ENCODE results near the gene ZFHX3. TPM values are rescaled to one million over a fixed set of nuclear protein-coding genes. Genes with fewer than 3 reads are reported as not detected.

ZFHX3 gene
- total RNA-seq, 1 experiment from 2014 or later, result 1.5 TPM

DNA sequence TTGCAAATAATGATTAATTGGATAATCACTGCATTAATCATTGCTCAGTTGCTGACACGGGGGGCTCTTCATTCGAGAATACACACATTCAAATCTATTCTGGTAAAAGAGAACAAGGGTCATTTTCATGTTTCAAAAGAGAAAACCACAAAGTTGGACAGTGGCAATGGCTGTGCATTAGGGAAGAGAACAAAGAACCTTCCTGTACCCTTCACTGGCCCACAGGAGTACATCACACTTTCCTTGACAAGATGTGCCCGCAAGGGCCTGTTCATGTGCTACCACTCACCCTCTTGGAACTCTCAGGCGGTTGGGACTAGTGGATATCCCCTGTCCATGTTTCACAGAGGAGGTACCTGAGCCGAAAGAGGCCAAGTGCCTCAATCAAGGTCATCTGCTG lies 223.2 kb downstream of the ZFHX3 start:
- TF ChIP-seq, protein P1, sequence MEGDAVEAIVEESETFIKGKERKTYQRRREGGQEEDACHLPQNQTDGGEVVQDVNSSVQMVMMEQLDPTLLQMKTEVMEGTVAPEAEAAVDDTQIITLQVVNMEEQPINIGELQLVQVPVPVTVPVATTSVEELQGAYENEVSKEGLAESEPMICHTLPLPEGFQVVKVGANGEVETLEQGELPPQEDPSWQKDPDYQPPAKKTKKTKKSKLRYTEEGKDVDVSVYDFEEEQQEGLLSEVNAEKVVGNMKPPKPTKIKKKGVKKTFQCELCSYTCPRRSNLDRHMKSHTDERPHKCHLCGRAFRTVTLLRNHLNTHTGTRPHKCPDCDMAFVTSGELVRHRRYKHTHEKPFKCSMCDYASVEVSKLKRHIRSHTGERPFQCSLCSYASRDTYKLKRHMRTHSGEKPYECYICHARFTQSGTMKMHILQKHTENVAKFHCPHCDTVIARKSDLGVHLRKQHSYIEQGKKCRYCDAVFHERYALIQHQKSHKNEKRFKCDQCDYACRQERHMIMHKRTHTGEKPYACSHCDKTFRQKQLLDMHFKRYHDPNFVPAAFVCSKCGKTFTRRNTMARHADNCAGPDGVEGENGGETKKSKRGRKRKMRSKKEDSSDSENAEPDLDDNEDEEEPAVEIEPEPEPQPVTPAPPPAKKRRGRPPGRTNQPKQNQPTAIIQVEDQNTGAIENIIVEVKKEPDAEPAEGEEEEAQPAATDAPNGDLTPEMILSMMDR (conservative IDR thresholded peaks at IDR 0.05), result no peak
- no peaks in the 10 kb centered on the region for H3K9me3 Mint-ChIP-seq
- no peak overlapping the region for H2BK20ac ChIP-seq (ENCODE audit: low read depth, low read length, poor library complexity, severe bottlenecking)

More for the DNA sequence above, 223.2 kb downstream of the ZFHX3 start:
- Mint-ChIP-seq H3K4me1 (no peaks in the 10 kb centered on the region), H3K36me3 (ENCODE audit: insufficient read depth in 1 of 3, low read depth in 3 of 3) (no peaks in the 10 kb centered on the region), H3K4me3 (no peak overlapping the region), H3K27ac (no peak overlapping the region), H3K27me3 (ENCODE audit: low read depth) (no peaks in the 10 kb centered on the region)
- Histone ChIP-seq H3K4me2 (ENCODE audit: insufficient read depth, insufficient read length, low read length) (no peak overlapping the region), H3K9ac (ENCODE audit: extremely low read depth, insufficient read length, low read length) (no peak overlapping the region), H3K23me2 (ENCODE audit: insufficient read length, low read depth, low read length, poor library complexity, severe bottlenecking) (no peaks in the 10 kb centered on the region), H4K5ac (ENCODE audit: insufficient read length, low read depth, low read length) (no peak overlapping the region), H3K27ac (ENCODE audit: insufficient read length, low read depth, low read length) (no peak overlapping the region), H2BK5ac (ENCODE audit: insufficient read length, low read length) (no peak overlapping the region), H3K27me3 (ENCODE audit: insufficient read depth, low read length) (no peaks in the 10 kb centered on the region), H2AK5ac (ENCODE audit: insufficient read length, low read length) (no peak overlapping the region), H2BK120ac (ENCODE audit: low read depth, low read length, poor library complexity, severe bottlenecking) (no peak overlapping the region), H3K79me2 (ENCODE audit: insufficient read depth, low read length) (no peaks in the 10 kb centered on the region), H2BK15ac (ENCODE audit: low read depth, low read length) (no peak overlapping the region), H3K18ac (ENCODE audit: insufficient read length, low read depth, low read length) (no peak overlapping the region), H3K14ac (ENCODE audit: insufficient read depth, low read length) (no peak overlapping the region), H3T11ph (ENCODE audit: low read length) (no peak overlapping the region), H3K56ac (ENCODE audit: insufficient read length, low read depth, low read length) (no peak overlapping the region), H4K8ac (replicated peaks; ENCODE audit: insufficient read length, low read depth, low read length) (no peak overlapping the region), H3K79me1 (ENCODE audit: insufficient read depth, low read depth, low read length, poor library complexity, severe bottlenecking) (no peaks in the 10 kb centered on the region), H3K9me3 (ENCODE audit: control insufficient read depth, low read depth, low read length) (no peaks in the 10 kb centered on the region), H2AFZ (ENCODE audit: low read length) (no peak overlapping the region), H3K4ac (ENCODE audit: low read depth, low read length) (no peak overlapping the region), H4K91ac (ENCODE audit: insufficient read length, low read depth, low read length) (no peak overlapping the region), H2BK12ac (ENCODE audit: insufficient read length, low read depth, low read length) (no peak overlapping the region), H3K23ac (ENCODE audit: insufficient read length, low read depth, low read length) (no peak overlapping the region), H3K4me1 (ENCODE audit: insufficient read depth, low read length) (no peaks in the 10 kb centered on the region), H4K20me1 (ENCODE audit: control insufficient read depth, insufficient read depth, insufficient read length) (no peaks in the 10 kb centered on the region)
- no CpG with 5 or more reads among the region's 5 CpGs for WGBS (ENCODE audit: extremely low coverage, insufficient read length, low lambda C conversion rate)
- DNase-seq, result no peak

Data from H9 (cell line).